ENCODE data around the gene MCC.

MCC gene

GRCh38 chr5:113177225-113177624 lies 311.0 kb downstream of the MCC start:
- no peak for DNase-seq (ENCODE audit: low read depth in 2 of 2)

- no peak for DNase-seq (ENCODE audit: low read depth in 2 of 2)
Measured at GRCh38 chr5:113176734-113177133, 311.5 kb downstream of the MCC start.

GRCh38 chr5:113176196-113176595 lies 312.1 kb downstream of the MCC start:
- no peak for DNase-seq (ENCODE audit: low read depth in 2 of 2)

- no peak for DNase-seq (ENCODE audit: low read depth in 2 of 2)
Measured at GRCh38 chr5:113172231-113172826, 315.9 kb downstream of the MCC start.

GRCh38 chr5:113171520-113171919 lies 316.7 kb downstream of the MCC start:
- DNase-seq (ENCODE audit: low read depth in 2 of 2): no peak

- DNase-seq (ENCODE audit: low read depth in 2 of 2): no peak
Measured at GRCh38 chr5:113170707-113171106, 317.5 kb downstream of the MCC start.

GRCh38 chr5:113169720-113170119 lies 318.5 kb downstream of the MCC start:
- no peak for DNase-seq (ENCODE audit: low read depth in 2 of 2)

GRCh38 chr5:113167985-113168384 lies 320.3 kb downstream of the MCC start:
- no peak for DNase-seq (ENCODE audit: low read depth in 2 of 2)

GRCh38 chr5:113166852-113167366 lies 321.3 kb downstream of the MCC start:
- no peak for DNase-seq (ENCODE audit: low read depth in 2 of 2)

GRCh38 chr5:113166261-113166660 lies 322.0 kb downstream of the MCC start:
- DNase-seq (ENCODE audit: low read depth in 2 of 2): no peak

GRCh38 chr5:113164021-113164420 lies 324.2 kb downstream of the MCC start:
- DNase-seq (ENCODE audit: low read depth in 2 of 2): no peak

GRCh38 chr5:113163328-113163727 lies 324.9 kb downstream of the MCC start:
- DNase-seq (ENCODE audit: low read depth in 2 of 2): no peak

GRCh38 chr5:113162770-113163169 lies 325.5 kb downstream of the MCC start:
- DNase-seq (ENCODE audit: low read depth in 2 of 2): no peak

- no peak for DNase-seq (ENCODE audit: low read depth in 2 of 2)
Measured at GRCh38 chr5:113162208-113162607, 326.0 kb downstream of the MCC start.

- DNase-seq (ENCODE audit: low read depth in 2 of 2): no peak
Measured at GRCh38 chr5:113161806-113162205, 326.4 kb downstream of the MCC start.

GRCh38 chr5:113157886-113158285 lies 330.4 kb downstream of the MCC start:
- no peak for DNase-seq (ENCODE audit: low read depth in 2 of 2)

GRCh38 chr5:113156271-113156877 lies 331.9 kb downstream of the MCC start:
- DNase-seq (ENCODE audit: low read depth in 2 of 2): no peak

- no peak for DNase-seq (ENCODE audit: low read depth in 2 of 2)
Measured at GRCh38 chr5:113153512-113154097, 334.6 kb downstream of the MCC start.

- DNase-seq (ENCODE audit: low read depth in 2 of 2): no peak
Measured at GRCh38 chr5:113152380-113152740, 335.9 kb downstream of the MCC start.

- DNase-seq (ENCODE audit: low read depth in 2 of 2): no peak
Measured at GRCh38 chr5:113151641-113152379, 336.4 kb downstream of the MCC start.

- no peak for DNase-seq (ENCODE audit: low read depth in 2 of 2)
Measured at GRCh38 chr5:113150821-113151220, 337.4 kb downstream of the MCC start.

GRCh38 chr5:113150221-113150620 lies 338.0 kb downstream of the MCC start:
- DNase-seq (ENCODE audit: low read depth in 2 of 2): no peak

GRCh38 chr5:113147537-113147936 lies 340.7 kb downstream of the MCC start:
- DNase-seq (ENCODE audit: low read depth in 2 of 2): no peak
